ENCODE results near the gene NFIA.

DNA sequence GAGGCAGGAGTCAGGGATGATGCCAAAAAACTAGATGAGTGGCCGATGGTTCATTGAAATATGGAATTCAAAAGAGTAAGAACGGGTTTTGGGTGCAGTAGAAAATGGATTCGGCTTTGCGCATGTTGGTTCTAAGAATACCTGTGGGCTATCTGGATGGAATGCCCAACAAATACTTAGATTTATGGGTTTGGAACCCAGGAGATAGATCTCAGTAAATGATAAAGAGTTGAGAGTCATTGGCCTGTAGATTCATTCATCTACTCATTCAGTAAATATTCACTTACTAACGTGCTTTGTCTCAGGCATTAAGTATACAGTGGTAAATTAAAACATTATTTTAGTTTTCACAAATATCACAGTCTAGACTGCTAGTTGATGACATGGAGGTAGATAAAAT is 247.7 kb downstream of the NFIA start:
- TF ChIP-seq PAX5 (IDR thresholded peaks at IDR 0.05; ENCODE audit: insufficient read depth, low read length, severe bottlenecking) (no peak), TAF1 (IDR thresholded peaks at IDR 0.05; ENCODE audit: low read depth, low read length) (no peak), POLR2A (IDR thresholded peaks at IDR 0.05; ENCODE audit: low read depth, low read length) (no peak)

Data from GM12891 (cell line).